Activated naive CD8-positive, alpha-beta T cell treated with anti-CD3 and anti-CD28 coated beads, Interleukin-2, amount 50 U/mL, for 24 hours (primary cell): ENCODE measurements around the gene NEDD9.

ENCODE experiments used
- ATAC-seq: fragments of 150-1000 bp; cut with Tn5 transposase; one replicate; pipeline ENCODE4 v1.10.0; 2021
- DNase-seq: peaks from one replicate; pipeline ENCODE4 v3.0.0; 2021
- H3K27ac Mint-ChIP-seq: one replicate; pipeline ENCODE4 v1.8.0; 2021; ENCODE audit warnings: mild to moderate bottlenecking, mixed read lengths
- H3K27me3 Mint-ChIP-seq: one replicate; pipeline ENCODE4 v1.8.0; 2021; ENCODE audit warnings: mixed read lengths
- H3K36me3 Mint-ChIP-seq: one replicate; pipeline ENCODE4 v1.8.0; 2021; ENCODE audit warnings: low read depth, mixed read lengths
- H3K4me1 Mint-ChIP-seq: one replicate; pipeline ENCODE4 v1.8.0; 2021; ENCODE audit warnings: mixed read lengths
- H3K4me3 Mint-ChIP-seq: one replicate; pipeline ENCODE4 v1.8.0; 2021; ENCODE audit warnings: mild to moderate bottlenecking, moderate library complexity, mixed read lengths
- H3K9me3 Mint-ChIP-seq: one replicate; pipeline ENCODE4 v1.8.0; 2021; ENCODE audit warnings: mixed read lengths

Gene NEDD9

GRCh38 chr6:11210386-11211138, 21.9 kb downstream of the NEDD9 start:
- H3K4me3 Mint-ChIP-seq = no peak overlapping the region
- no peaks in the 10 kb centered on the region for H3K27me3 Mint-ChIP-seq
- DNase-seq = no peak
- ATAC-seq = no peak
- peaks cover 47% of the 10 kb centered on the region for H3K4me1 Mint-ChIP-seq
- no peaks in the 10 kb centered on the region for H3K9me3 Mint-ChIP-seq
- H3K27ac Mint-ChIP-seq = no peak overlapping the region
- peaks cover 52% of the 10 kb centered on the region for H3K36me3 Mint-ChIP-seq

DNA sequence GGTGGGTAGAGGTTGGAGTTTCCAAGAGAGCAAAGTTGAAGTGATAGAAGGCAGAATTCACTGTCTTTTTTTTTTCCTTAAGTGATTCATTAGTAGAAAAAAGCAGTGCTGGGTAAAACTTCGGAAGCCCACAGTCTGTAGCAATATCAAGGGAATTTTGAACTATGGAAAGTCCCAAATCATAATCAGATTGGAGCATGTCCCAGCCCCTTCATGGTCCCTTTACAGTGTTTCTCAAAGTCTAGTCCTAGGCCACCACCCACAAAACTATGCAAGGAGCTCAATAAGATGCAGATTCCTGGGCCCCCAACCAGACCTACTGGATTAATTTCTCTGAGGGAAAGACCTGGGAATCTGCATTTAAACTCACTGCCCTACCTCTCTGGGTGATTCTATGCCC, 22.6 kb downstream of the NEDD9 start:
- peaks cover 51% of the 10 kb centered on the region for H3K36me3 Mint-ChIP-seq
- no peaks in the 10 kb centered on the region for H3K9me3 Mint-ChIP-seq
- no peak overlapping the region for H3K4me3 Mint-ChIP-seq
- DNase-seq (no peak), ATAC-seq (no peak)
- H3K27ac Mint-ChIP-seq = no peak overlapping the region
- H3K27me3 Mint-ChIP-seq = no peaks in the 10 kb centered on the region
- peaks cover 45% of the 10 kb centered on the region for H3K4me1 Mint-ChIP-seq

- H3K27ac Mint-ChIP-seq = no peak overlapping the region
- no peak for ATAC-seq
- no peaks in the 10 kb centered on the region for H3K9me3 Mint-ChIP-seq
- peaks cover 50% of the 10 kb centered on the region for H3K36me3 Mint-ChIP-seq
- no peak for DNase-seq
- no peaks in the 10 kb centered on the region for H3K27me3 Mint-ChIP-seq
- H3K4me3 Mint-ChIP-seq = no peak overlapping the region
- H3K4me1 Mint-ChIP-seq = peaks cover 43% of the 10 kb centered on the region
These were observed 23.1 kb downstream of the NEDD9 start for GRCh38 chr6:11209369-11209768.

DNA sequence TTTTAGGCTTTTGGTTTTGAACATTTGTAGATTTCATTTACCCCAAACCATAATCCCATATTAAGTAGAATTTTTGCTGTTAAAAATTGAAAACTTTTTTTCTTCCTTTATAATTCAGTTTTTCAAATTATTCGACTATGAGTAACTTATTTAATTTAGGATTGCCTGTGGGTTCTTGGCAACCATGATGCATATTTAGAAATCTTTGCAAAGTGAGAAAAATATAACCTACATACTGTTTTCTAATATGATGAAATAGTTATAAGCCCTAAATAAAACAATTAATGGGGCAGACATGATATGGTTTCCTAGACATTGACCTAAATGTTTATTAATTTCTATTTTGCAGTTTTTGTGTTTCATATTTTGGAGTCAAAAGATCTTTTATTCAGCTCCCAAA, 23.6 kb downstream of the NEDD9 start:
- Mint-ChIP-seq H3K27me3 (no peaks in the 10 kb centered on the region), H3K9me3 (no peaks in the 10 kb centered on the region), H3K4me1 (peaks cover 43% of the 10 kb centered on the region), H3K4me3 (no peak overlapping the region), H3K36me3 (peaks cover 48% of the 10 kb centered on the region), H3K27ac (no peak overlapping the region)
- ATAC-seq = no peak
- DNase-seq = no peak

DNA sequence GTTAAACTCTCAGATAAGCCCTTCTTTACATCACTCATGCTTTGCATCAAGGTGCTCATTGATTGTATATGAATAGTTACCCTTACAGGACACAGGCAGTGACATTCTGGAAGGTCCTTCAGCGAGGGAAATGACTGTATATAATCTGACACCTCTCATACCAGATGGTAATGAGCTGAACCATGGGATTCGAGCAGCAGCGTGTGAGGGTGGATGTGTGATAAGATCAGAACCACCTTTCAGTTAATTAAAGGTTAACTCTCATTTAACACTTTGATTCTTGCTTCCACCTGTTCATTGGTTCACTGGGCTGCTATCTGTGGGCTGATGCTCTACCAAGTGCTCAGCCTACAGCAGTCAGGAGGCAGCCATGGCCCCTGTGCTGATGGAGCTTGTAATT, 24.2 kb downstream of the NEDD9 start:
- peak; percentile 94 for ATAC-seq
- peaks cover 44% of the 10 kb centered on the region for H3K4me1 Mint-ChIP-seq

GRCh38 chr6:11207199-11207968, 25.1 kb downstream of the NEDD9 start:
- Mint-ChIP-seq H3K27ac (peak overlapping the region; percentile 52), H3K9me3 (no peaks in the 10 kb centered on the region), H3K4me1 (peaks cover 47% of the 10 kb centered on the region), H3K36me3 (peaks cover 41% of the 10 kb centered on the region), H3K4me3 (no peak overlapping the region), H3K27me3 (no peaks in the 10 kb centered on the region)
- no peak for DNase-seq
- ATAC-seq = no peak

More for the DNA sequence above, 24.2 kb downstream of the NEDD9 start:
- no peaks in the 10 kb centered on the region for H3K27me3 Mint-ChIP-seq
- H3K36me3 Mint-ChIP-seq = peaks cover 47% of the 10 kb centered on the region
- no peak for DNase-seq
- peak overlapping the region; percentile 43 for H3K27ac Mint-ChIP-seq
- H3K9me3 Mint-ChIP-seq = no peaks in the 10 kb centered on the region
- H3K4me3 Mint-ChIP-seq = no peak overlapping the region

GRCh38 chr6:11206576-11206975, 25.9 kb downstream of the NEDD9 start:
- no peak for ATAC-seq
- no peak for DNase-seq
- Mint-ChIP-seq H3K9me3 (no peaks in the 10 kb centered on the region), H3K27ac (no peak overlapping the region), H3K4me3 (no peak overlapping the region), H3K27me3 (no peaks in the 10 kb centered on the region), H3K4me1 (peaks cover 47% of the 10 kb centered on the region), H3K36me3 (peaks cover 36% of the 10 kb centered on the region)

DNA sequence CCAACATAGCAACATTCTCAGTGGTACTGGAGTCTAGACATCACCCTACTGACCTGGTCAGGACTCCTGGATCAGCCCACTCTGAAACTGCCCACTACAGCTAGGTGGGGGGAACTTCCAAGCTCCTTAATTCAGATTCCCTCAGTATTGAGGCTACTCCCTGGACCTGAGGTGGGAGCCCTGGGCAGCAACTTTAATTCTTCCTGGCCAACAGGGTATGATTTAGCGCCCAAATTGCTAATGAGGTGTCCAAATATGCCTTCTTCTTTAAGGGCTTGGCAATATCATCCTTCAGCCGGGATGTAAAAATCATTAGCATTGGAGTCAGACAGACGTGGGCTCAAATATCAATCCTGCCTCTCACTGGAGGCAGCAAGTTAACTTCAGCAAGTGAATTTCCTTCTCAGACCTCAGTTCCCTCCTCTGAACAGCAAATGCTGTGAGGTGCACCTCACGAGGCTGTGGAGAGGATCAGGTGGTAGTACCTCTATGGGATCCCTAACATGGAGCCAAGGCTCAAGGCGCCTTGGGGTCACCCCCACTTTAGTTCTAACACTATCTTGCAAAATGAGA, 27.6 kb downstream of the NEDD9 start:
- no peaks in the 10 kb centered on the region for H3K27me3 Mint-ChIP-seq
- H3K4me1 Mint-ChIP-seq = peaks cover 52% of the 10 kb centered on the region
- ATAC-seq = no peak
- no peak overlapping the region for H3K27ac Mint-ChIP-seq
- H3K9me3 Mint-ChIP-seq = no peaks in the 10 kb centered on the region
- no peak overlapping the region for H3K4me3 Mint-ChIP-seq
- no peak for DNase-seq
- peaks cover 40% of the 10 kb centered on the region for H3K36me3 Mint-ChIP-seq

DNA sequence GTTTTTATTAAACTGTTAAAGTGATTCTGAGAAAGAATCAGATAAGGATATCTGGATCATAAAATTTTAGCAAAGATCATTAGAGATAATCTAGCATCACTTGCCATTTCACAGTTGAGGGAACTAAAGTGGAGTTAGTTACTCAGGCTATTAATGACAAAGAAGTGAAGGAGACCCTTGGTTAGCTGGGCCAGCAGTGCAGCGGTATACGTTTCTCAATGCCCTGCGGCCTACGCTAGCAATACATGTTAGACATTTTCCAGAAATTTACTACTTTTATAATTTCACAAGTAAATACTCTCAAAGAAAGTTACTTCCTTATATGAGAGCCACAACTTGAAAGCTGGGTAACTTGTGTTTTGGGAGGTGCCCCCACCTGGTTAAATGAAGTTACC, 28.5 kb downstream of the NEDD9 start:
- no peaks in the 10 kb centered on the region for H3K9me3 Mint-ChIP-seq
- peaks cover 47% of the 10 kb centered on the region for H3K36me3 Mint-ChIP-seq
- no peak overlapping the region for H3K4me3 Mint-ChIP-seq
- no peak for DNase-seq
- no peaks in the 10 kb centered on the region for H3K27me3 Mint-ChIP-seq
- peaks cover 59% of the 10 kb centered on the region for H3K4me1 Mint-ChIP-seq
- no peak overlapping the region for H3K27ac Mint-ChIP-seq
- ATAC-seq = no peak

DNA sequence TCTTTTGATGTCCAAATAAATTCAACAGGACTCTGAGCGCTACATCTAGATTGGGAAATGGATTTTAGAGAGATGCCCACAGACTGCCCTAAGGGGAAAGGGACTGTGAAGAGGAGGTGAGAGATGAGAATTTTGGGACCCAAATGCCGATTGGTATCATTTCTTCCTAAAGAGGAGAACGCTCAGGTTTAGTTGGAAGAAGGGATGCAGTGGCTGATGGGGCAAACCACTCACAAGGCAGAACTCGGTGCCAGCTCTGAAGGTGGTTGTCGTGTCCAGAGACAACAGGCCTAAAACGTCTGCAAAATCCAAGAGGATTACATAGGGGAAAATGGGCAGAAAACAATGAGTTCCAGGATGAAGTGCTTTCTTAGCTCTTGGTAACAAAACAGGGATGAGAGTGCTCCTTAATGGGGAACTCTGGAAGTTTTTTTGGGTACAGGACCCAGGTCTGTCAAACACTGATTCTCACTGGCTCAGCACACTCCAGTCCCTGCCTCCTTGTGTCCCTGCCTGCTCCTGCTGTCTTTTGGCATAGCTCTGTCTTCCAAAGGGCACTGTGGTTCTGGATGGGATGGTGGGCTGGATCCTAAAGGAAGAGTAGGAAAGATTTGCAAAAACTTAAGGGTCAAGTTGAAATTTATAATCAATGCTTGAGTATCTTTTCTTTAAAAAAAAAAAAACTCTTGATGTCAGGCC, 29.0 kb downstream of the NEDD9 start:
- H3K4me3 Mint-ChIP-seq = peak overlapping the region; percentile 12
- H3K4me1 Mint-ChIP-seq = peaks cover 63% of the 10 kb centered on the region
- H3K9me3 Mint-ChIP-seq = no peaks in the 10 kb centered on the region
- H3K27me3 Mint-ChIP-seq = no peaks in the 10 kb centered on the region
- DNase-seq = no peak
- no peak for ATAC-seq
- peaks cover 50% of the 10 kb centered on the region for H3K36me3 Mint-ChIP-seq
- peak overlapping the region; percentile 40 for H3K27ac Mint-ChIP-seq

- Mint-ChIP-seq H3K4me3 (peak overlapping the region; percentile 12), H3K27ac (peak overlapping the region; percentile 40), H3K9me3 (no peaks in the 10 kb centered on the region), H3K4me1 (peaks cover 59% of the 10 kb centered on the region), H3K36me3 (peaks cover 48% of the 10 kb centered on the region), H3K27me3 (no peaks in the 10 kb centered on the region)
- ATAC-seq (peak; percentile 45), DNase-seq (no peak)
These were observed 29.8 kb downstream of the NEDD9 start for GRCh38 chr6:11202513-11203305.

- DNase-seq (no peak), ATAC-seq (no peak)
- peaks cover 52% of the 10 kb centered on the region for H3K4me1 Mint-ChIP-seq
- no peaks in the 10 kb centered on the region for H3K9me3 Mint-ChIP-seq
- H3K4me3 Mint-ChIP-seq = no peak overlapping the region
- H3K27me3 Mint-ChIP-seq = no peaks in the 10 kb centered on the region
- H3K36me3 Mint-ChIP-seq = peaks cover 43% of the 10 kb centered on the region
- no peak overlapping the region for H3K27ac Mint-ChIP-seq
These were observed 30.5 kb downstream of the NEDD9 start for GRCh38 chr6:11201772-11202512.

GRCh38 chr6:11201015-11201414, 31.5 kb downstream of the NEDD9 start:
- H3K27ac Mint-ChIP-seq = peak overlapping the region; percentile 8
- DNase-seq (no peak), ATAC-seq (no peak)
- no peak overlapping the region for H3K4me3 Mint-ChIP-seq
- H3K4me1 Mint-ChIP-seq = peaks cover 50% of the 10 kb centered on the region
- peaks cover 42% of the 10 kb centered on the region for H3K36me3 Mint-ChIP-seq
- H3K9me3 Mint-ChIP-seq = no peaks in the 10 kb centered on the region
- H3K27me3 Mint-ChIP-seq = no peaks in the 10 kb centered on the region
